K562 (cell line): ENCODE measurements around the gene B3GAT1.

Source experiments
- ATF7 ChIP-seq: fragments of 450-650 bp; IDR thresholded peaks from 2 replicates; pipeline ENCODE4 v1.7.1; 2014; ENCODE audit warnings: mild to moderate bottlenecking, moderate library complexity
- KHSRP ChIP-seq: fragments of 450-650 bp; IDR thresholded peaks from 2 replicates; pipeline ENCODE4 v1.6.1; 2017
- POLR2A ChIP-seq: fragments of 450-650 bp; conservative IDR thresholded peaks from 2 replicates; pipeline ENCODE4 v1.6.1; 2016
- POLR2AphosphoS5 ChIP-seq: IDR thresholded peaks from 2 replicates; pipeline ENCODE4 v1.6.1; 2011; ENCODE audit warnings: mild to moderate bottlenecking, low read depth, low read length, moderate library complexity; ENCODE audit not compliant: control insufficient read depth, insufficient read depth
- SETDB1 ChIP-seq: IDR thresholded peaks from one replicate; pipeline ENCODE4 v1.6.1; 2012; ENCODE audit warnings: low read length, control low read depth, inconsistent platforms
- SMARCA5 ChIP-seq: fragments of 450-650 bp; IDR thresholded peaks from 2 replicates; pipeline ENCODE4 v1.6.1; 2016
- SRF ChIP-seq, 2 experiments: fragments of 250-450, 450-650 bp in 1 of 2; sonication (Bioruptor Pico) in 1 of 2; sonication (generic) in 1 of 2; formaldehyde crosslinking; IDR thresholded peaks; 2 replicates each; pipeline versions ENCODE4 v1.5.0 to v1.5.1; 2020 to 2022; ENCODE audit warnings: mild to moderate bottlenecking in 1 of 2, missing genetic modification reagents in 1 of 2
- YY1 ChIP-seq, 3 experiments: IDR thresholded peaks; 2 replicates each; pipeline ENCODE4 v1.6.1; 2011; ENCODE audit warnings: low read length in 2 of 3, mild to moderate bottlenecking in 2 of 3, moderate library complexity in 2 of 3, borderline replicate concordance in 1 of 3, control low read depth in 1 of 3, low read depth in 1 of 3; ENCODE audit not compliant: insufficient read depth in 3 of 3, insufficient replicate concordance in 2 of 3, control insufficient read depth in 1 of 3, insufficient read length in 1 of 3; ENCODE audit errors: extremely low read depth in 1 of 3
- ZNF263 ChIP-seq: sonication (generic); formaldehyde crosslinking; IDR thresholded peaks from 2 replicates; pipeline ENCODE4 v1.8.0; 2022; ENCODE audit warnings: mild to moderate bottlenecking, missing genetic modification reagents, borderline replicate concordance

DNA sequence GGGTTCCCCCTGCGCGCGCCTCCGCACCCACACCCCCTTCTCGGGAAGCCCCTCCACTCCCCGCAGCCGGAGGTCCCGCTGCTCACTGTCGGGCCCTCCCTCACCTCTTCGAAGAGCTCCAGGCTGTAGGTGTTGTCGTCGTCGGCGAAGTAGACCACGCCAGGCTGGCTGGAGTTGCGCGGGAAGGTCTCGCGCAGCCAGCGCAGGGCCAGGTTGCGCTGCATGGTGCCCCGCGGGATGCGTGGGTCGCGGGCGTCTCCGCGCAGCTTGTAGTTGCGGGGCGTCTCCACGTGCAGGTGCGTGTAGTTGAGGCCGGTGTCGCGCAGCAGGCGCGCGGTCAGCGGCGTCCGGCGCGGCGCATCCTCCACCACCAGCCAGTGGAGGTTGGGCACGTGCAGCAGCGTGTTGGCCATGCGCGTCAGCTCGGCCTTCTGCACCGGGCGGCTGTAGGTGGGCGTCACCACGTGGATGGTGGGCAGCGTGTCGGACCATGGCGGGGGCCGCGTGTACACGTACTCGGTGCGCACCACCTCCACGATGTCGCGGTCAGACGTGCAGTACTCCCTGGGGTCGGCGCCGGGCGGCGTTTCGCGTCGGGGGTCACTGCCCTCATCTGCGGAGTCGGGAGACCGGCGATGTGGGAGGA lies 28.3 kb downstream of the B3GAT1 start:
- TF ChIP-seq POLR2AphosphoS5: no peak
- no peak for TF ChIP-seq SETDB1
- no peak for TF ChIP-seq ATF7
- TF ChIP-seq SRF (CRISPR knock-in tag; IDR thresholded peaks at IDR 0.05): no peak
- TF ChIP-seq YY1 (IDR thresholded peaks at IDR 0.05; ENCODE audit: borderline replicate concordance in 1 of 3, control insufficient read depth in 1 of 3, extremely low read depth in 1 of 3, insufficient read depth in 3 of 3, insufficient read length in 1 of 3, insufficient replicate concordance in 2 of 3, low read depth in 1 of 3, low read length in 2 of 3): no peak
- no peak for TF ChIP-seq KHSRP
- TF ChIP-seq POLR2A: no peak
- TF ChIP-seq ZNF263: no peak
- no peak for TF ChIP-seq SMARCA5
